ENCODE data around the gene EFCAB14.

DNA sequence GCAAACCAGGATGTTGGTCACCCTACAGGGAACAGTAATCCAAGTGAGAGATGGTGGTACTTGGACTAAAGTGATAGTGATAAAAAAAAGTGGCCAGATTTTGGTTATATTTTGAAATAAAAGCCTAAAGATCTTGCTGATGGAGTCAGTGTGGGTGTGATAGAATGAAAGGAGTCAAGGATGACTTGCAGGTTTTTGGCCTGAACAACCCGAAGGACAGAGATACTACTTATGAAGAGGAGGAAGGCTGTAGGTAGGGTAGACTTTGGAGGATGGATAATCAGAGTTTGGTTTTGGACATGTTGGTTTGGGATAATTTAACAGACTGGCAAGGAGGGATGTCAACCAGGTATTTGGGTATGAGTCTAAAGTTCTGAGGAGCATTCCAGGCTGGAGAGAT, 48.8 kb downstream of the EFCAB14 start:
- TF ChIP-seq POLR2AphosphoS5 (IDR thresholded peaks at IDR 0.05; ENCODE audit: low read depth, low read length) (no peak), TAF1 (IDR thresholded peaks at IDR 0.05; ENCODE audit: borderline replicate concordance, insufficient read depth, low read length) (no peak), SIN3A (IDR thresholded peaks at IDR 0.05; ENCODE audit: borderline replicate concordance, insufficient read depth, low read length) (no peak), FOXP2 (optimal IDR thresholded peaks at IDR 0.05; ENCODE audit: borderline replicate concordance, extremely low read depth, extremely low read length, insufficient read depth) (no peak)
- TF ChIP-seq, protein P1, sequence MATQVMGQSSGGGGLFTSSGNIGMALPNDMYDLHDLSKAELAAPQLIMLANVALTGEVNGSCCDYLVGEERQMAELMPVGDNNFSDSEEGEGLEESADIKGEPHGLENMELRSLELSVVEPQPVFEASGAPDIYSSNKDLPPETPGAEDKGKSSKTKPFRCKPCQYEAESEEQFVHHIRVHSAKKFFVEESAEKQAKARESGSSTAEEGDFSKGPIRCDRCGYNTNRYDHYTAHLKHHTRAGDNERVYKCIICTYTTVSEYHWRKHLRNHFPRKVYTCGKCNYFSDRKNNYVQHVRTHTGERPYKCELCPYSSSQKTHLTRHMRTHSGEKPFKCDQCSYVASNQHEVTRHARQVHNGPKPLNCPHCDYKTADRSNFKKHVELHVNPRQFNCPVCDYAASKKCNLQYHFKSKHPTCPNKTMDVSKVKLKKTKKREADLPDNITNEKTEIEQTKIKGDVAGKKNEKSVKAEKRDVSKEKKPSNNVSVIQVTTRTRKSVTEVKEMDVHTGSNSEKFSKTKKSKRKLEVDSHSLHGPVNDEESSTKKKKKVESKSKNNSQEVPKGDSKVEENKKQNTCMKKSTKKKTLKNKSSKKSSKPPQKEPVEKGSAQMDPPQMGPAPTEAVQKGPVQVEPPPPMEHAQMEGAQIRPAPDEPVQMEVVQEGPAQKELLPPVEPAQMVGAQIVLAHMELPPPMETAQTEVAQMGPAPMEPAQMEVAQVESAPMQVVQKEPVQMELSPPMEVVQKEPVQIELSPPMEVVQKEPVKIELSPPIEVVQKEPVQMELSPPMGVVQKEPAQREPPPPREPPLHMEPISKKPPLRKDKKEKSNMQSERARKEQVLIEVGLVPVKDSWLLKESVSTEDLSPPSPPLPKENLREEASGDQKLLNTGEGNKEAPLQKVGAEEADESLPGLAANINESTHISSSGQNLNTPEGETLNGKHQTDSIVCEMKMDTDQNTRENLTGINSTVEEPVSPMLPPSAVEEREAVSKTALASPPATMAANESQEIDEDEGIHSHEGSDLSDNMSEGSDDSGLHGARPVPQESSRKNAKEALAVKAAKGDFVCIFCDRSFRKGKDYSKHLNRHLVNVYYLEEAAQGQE (IDR thresholded peaks at IDR 0.05; ENCODE audit: insufficient read depth in 1 of 2, low read depth in 2 of 2, low read length in 2 of 2): no peak

Data from PFSK-1 (cell line).